Gastroesophageal sphincter (tissue), 4 donors: ENCODE data around the gene EED. TPM values are rescaled to one million over a fixed set of nuclear protein-coding genes. Genes with fewer than 3 reads are reported as not detected.
"Not testable (repeated sequence)": the region's sequence is repeated elsewhere in the genome, so short reads cannot be mapped to it uniquely, and the experiment has no call there.

ENCODE experiments used
- ATAC-seq: fragments of 150-250 bp; one replicate; pipeline ENCODE4 v1.9.1; 2016; ENCODE audit warnings: mild to moderate bottlenecking, moderate library complexity
- H3K27ac ChIP-seq, 4 donors: fragments of 200-600 bp; sonication (generic) in 3 of 4; 1 replicate in 3 of 4; 2 replicates in 1 of 4; pipeline ENCODE4 v1.5.1; 2016 to 2019
- H3K27me3 ChIP-seq: fragments of 200-600 bp; sonication (generic); one replicate; pipeline ENCODE4 v1.5.1; 2019
- H3K36me3 ChIP-seq, 2 donors: fragments of 200-600 bp; sonication (generic); one replicate each; pipeline ENCODE4 v1.5.1; 2019; ENCODE audit warnings: control low read depth in 1 of 2
- H3K4me1 ChIP-seq, 3 donors: fragments of 200-600 bp; sonication (generic); 1 replicate in 2 of 3; 2 replicates in 1 of 3; pipeline ENCODE4 v1.5.1; 2016 to 2019; ENCODE audit warnings: control low read depth in 2 of 3
- H3K4me3 ChIP-seq, 2 donors: fragments of 200-600 bp; sonication (generic); one replicate each; pipeline ENCODE4 v1.5.1; 2019; ENCODE audit warnings: mild to moderate bottlenecking in 1 of 2, moderate library complexity in 1 of 2
- H3K9me3 ChIP-seq, 3 donors: fragments of 200-600 bp; sonication (generic); one replicate each; pipeline ENCODE4 v1.5.1; 2017 to 2019; ENCODE audit warnings: control low read depth in 2 of 3
- EP300 ChIP-seq: sonication (generic); formaldehyde crosslinking; IDR thresholded peaks from one replicate; pipeline ENCODE4 v1.6.1; 2017; ENCODE audit warnings: antibody characterized with exemption, mild to moderate bottlenecking
- POLR2A ChIP-seq, 2 donors: fragments of 450-650 bp; IDR thresholded peaks; one replicate each; pipeline ENCODE4 v1.6.1; 2017; ENCODE audit warnings: antibody characterized with exemption in 2 of 2, mild to moderate bottlenecking in 2 of 2, moderate library complexity in 1 of 2
- POLR2AphosphoS5 ChIP-seq: sonication (generic); formaldehyde crosslinking; IDR thresholded peaks from one replicate; pipeline ENCODE4 v1.6.1; 2017; ENCODE audit warnings: antibody characterized with exemption
- whole genome bisulfite sequencing, 2 donors: methylation state at CpG; one replicate each; pipeline ENCODE4 v1.1.5; 2018; ENCODE audit warnings: low coverage in 1 of 2; 5-methylcytosine and 5-hydroxymethylcytosine counted together
- total RNA-seq, 4 donors: library from RNA; depleted of rRNA; stranded (reverse); fragments of >200 nt; gene quantifications; one replicate each; pipeline ENCODE4 v1.1.0, GENCODE V29; 2016
- TF ChIP-seq, protein P1 (sequence below), 4 experiments: fragments of 200-600 bp in 2 of 4; fragments of 450-650 bp in 2 of 4; sonication (generic) in 1 of 4; IDR thresholded peaks; one replicate each; pipeline ENCODE4 v1.5.1; 2017 to 2019; ENCODE audit warnings: antibody characterized with exemption in 4 of 4, mild to moderate bottlenecking in 2 of 4, moderate library complexity in 2 of 4

The EED gene
- total RNA-seq, 4 donors from 2014 or later, result 11.7 to 27.1 (median 16.6) TPM

DNA sequence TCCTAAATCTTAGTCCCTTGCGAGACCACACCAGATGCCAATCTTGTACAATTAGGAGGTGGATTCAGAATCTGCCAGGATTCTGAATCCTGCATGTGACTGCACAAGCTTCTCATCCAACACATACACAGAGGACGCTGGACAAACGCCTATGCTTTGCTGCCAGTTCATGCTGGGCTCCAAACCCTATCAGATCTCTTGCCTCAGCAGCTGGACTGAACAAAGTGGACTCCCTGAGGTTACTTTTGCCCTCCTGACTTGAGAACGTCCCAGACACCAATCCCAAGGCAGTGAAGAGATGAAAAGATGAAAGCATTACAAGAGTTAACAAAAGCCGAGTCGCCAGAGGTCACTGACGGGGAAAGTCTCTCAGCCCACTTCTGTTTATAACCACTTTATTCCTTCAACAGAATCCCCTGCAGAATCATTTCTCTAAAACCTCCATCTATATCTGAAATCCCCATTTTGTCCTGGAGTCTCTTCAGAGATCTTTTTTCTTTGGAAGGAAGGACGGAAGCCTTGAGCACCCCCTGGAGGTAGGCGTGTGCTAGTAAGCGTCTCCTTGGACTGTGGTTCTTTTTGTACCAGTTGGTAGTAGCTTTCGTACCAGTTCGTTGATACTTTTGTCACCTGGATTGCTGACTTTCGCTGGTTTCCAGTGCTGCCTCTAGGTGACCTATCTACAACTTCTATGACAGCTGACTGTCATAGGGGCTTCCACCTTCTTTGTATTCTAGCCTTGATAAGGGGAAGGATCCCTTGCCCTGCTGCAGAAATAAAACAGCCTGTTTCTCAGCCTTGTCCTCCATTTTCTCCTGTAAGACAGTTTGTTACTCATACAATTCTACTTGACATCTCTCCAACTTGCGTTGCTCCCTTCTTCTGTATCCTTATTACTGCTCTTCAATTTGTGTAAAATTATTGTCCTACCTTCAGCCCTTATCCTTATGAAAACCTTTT is 26.1 kb upstream of the EED start:
- H3K4me3 ChIP-seq, result peak overlapping the region; percentile 33 to 34

DNA sequence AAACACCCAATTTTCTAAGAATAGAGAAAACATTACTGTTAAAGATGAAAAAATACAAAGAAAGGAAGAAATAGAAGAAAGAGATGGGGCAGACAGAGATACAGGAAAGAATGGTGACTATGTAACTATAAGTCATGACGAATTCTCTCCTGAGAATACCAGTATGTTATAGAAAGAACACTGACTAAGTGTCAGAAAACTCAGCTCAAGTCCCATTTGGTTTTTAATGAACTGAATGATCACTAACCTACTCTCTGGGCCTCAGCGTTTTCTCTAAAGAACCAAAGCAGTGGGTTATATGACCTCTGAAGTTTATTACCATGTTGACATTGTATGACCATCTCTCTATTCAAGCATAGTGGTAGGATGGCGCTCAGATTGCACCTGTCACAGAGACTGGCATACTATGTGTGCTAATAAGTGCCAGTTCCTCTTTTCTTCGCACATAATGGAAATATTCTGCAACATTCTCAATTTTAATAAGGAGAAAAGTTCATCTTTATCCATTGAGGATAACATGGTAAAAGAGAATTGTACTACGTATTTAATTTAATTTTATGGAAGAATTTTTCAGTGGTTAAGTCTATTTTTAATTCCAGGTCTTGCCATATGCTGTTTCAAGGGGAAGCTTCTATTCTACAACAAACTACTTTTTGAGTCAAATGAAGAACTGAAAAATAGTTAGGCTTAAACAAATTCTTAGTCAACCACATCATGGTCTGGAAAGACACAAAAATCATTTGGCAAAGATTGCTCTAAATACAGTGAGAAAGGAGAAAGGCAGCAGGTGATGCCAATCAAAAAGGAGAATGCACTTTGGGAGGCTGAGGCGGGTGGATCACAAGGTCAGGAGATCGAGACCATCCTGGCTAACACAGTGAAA is 25.0 kb upstream of the EED start:
- WGBS, 2 donors, result 89 to 90% methylated on average over 7 of the region's 7 CpGs
- Histone ChIP-seq H3K27ac (no peak overlapping the region), H3K9me3 (no peaks in the 10 kb centered on the region), H3K27me3 (no peaks in the 10 kb centered on the region), H3K4me1 (peaks cover 0 to 13% (median 2%) of the 10 kb centered on the region in 3 donors), H3K4me3 (no peak overlapping the region), H3K36me3 (no peaks in the 10 kb centered on the region)
- no peak for ATAC-seq
- TF ChIP-seq POLR2AphosphoS5 (no peak), EP300 (no peak), POLR2A (IDR thresholded peaks at IDR 0.05) (no peak)
- TF ChIP-seq, protein P1, sequence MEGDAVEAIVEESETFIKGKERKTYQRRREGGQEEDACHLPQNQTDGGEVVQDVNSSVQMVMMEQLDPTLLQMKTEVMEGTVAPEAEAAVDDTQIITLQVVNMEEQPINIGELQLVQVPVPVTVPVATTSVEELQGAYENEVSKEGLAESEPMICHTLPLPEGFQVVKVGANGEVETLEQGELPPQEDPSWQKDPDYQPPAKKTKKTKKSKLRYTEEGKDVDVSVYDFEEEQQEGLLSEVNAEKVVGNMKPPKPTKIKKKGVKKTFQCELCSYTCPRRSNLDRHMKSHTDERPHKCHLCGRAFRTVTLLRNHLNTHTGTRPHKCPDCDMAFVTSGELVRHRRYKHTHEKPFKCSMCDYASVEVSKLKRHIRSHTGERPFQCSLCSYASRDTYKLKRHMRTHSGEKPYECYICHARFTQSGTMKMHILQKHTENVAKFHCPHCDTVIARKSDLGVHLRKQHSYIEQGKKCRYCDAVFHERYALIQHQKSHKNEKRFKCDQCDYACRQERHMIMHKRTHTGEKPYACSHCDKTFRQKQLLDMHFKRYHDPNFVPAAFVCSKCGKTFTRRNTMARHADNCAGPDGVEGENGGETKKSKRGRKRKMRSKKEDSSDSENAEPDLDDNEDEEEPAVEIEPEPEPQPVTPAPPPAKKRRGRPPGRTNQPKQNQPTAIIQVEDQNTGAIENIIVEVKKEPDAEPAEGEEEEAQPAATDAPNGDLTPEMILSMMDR (IDR thresholded peaks at IDR 0.05), result no peak

More for the DNA sequence above, 26.1 kb upstream of the EED start:
- H3K27me3 ChIP-seq, result no peaks in the 10 kb centered on the region
- H3K27ac ChIP-seq, result no peak overlapping the region
- peak; percentile 89 for ATAC-seq
- TF ChIP-seq EP300, result no peak
- peak; percentile 17 for TF ChIP-seq POLR2AphosphoS5
- TF ChIP-seq, protein P1 (IDR thresholded peaks at IDR 0.05), result peak; percentile 86 to 92 (median 90)
- no peaks in the 10 kb centered on the region for H3K36me3 ChIP-seq
- 15 to 40% methylated on average over 3 to 13 of the region's 14 CpGs for WGBS, 2 donors
- peaks cover 0 to 13% (median 2%) of the 10 kb centered on the region in 3 donors for H3K4me1 ChIP-seq
- no peaks in the 10 kb centered on the region for H3K9me3 ChIP-seq

DNA sequence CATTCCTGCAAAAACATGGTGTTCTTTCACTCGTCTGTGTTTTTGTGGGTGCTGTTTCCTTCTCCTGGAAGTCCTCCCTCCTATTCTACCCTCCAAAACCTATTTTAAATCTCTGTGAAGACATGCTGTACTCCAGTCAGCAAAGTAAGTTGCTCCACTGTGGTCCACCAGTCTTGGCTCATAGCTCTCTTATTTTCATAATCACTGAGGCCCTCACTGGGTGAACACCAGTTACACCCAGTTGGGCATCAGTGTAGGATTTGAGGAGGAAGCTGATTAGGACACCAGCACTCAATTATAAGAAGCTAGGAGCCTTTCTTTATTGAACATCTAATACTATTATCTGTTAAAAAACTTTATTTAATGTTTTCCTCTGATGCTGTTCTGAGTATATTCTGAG is 23.9 kb upstream of the EED start:
- no peaks in the 10 kb centered on the region for H3K9me3 ChIP-seq
- no peaks in the 10 kb centered on the region for H3K36me3 ChIP-seq
- no peak for ATAC-seq
- WGBS, 2 donors, result 76% methylated on average over 1 of the region's 1 CpG; no CpG with 5 or more reads in 1 of the 2 donors
- TF ChIP-seq POLR2A (IDR thresholded peaks at IDR 0.05), result no peak
- TF ChIP-seq EP300, result no peak
- TF ChIP-seq, protein P1 (IDR thresholded peaks at IDR 0.05), result no peak
- TF ChIP-seq POLR2AphosphoS5, result no peak
- peaks cover 0 to 13% (median 2%) of the 10 kb centered on the region in 3 donors for H3K4me1 ChIP-seq
- H3K4me3 ChIP-seq, result no peak overlapping the region
- H3K27me3 ChIP-seq, result no peaks in the 10 kb centered on the region
- no peak overlapping the region for H3K27ac ChIP-seq

DNA sequence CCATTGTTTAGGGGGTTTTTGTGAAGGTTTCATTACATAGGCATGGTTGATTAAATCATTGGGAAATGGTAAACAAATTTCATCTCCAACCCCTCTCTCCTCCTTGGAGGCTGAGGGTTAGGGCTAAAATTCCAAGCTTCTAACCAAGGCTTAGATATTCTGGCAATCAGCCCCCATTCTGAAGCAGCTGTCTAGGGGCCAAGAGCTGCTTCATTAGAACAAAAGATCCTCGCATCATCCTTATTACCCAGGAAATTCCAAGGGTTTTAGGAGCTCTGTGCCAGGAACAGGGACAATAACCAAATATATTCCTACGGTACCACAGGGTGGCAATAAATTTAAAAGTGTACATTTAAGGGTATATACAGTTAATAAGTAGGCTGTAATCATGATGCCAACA is 22.5 kb upstream of the EED start:
- Histone ChIP-seq H3K4me1 (peaks cover 0 to 13% (median 2%) of the 10 kb centered on the region in 3 donors), H3K27me3 (no peaks in the 10 kb centered on the region), H3K9me3 (no peaks in the 10 kb centered on the region), H3K27ac (no peak overlapping the region), H3K4me3 (no peak overlapping the region), H3K36me3 (no peaks in the 10 kb centered on the region)
- ATAC-seq, result no peak
- TF ChIP-seq, protein P1 (IDR thresholded peaks at IDR 0.05), result no peak
- 48 to 53% methylated on average over 2 of the region's 2 CpGs for WGBS, 2 donors

DNA sequence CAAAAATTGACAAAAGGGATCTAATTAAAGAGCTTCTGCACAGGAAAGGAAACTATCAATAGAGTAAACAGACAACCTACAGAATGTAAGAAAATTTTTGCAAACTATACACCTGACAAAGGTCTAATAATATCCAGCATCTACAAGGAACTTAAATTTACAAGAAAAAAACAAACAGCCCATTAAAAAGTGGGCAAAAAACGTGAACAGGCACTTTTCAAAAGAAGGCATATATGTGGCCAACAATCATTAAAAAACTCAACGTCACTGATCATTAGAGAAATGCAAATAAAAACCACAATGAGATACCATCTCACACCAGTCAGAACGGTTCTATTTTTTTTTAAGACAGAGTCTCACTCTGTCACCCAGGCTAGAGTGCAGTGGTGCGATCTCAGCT is 20.0 kb upstream of the EED start:
- ATAC-seq, H3K27me3 ChIP-seq, H3K27ac ChIP-seq, H3K9me3 ChIP-seq, H3K4me1 ChIP-seq, H3K4me3 ChIP-seq, H3K36me3 ChIP-seq: not testable (repeated sequence)
- WGBS, 2 donors, result 53 to 68% methylated on average over 4 of the region's 4 CpGs

DNA sequence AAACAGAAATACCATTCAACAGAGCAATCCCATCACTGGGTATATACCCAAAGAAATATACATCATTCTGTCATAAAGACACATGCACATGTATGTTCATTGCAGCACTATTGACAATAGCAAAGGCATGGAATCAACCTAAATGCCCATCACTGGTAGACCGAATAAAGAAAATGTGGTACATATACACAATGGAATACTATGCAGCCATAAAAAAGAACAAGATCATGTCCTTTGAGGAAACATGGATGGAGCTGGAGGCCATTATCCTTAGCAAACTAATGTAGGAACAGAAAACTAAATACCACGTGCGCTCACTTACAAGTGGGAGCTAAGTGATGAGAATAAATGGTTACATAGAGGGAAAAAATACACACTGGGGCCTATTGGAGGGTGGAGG is 19.2 kb upstream of the EED start:
- not testable (repeated sequence) for H3K9me3 ChIP-seq, ATAC-seq, H3K27ac ChIP-seq, H3K36me3 ChIP-seq, H3K4me1 ChIP-seq, H3K27me3 ChIP-seq, H3K4me3 ChIP-seq
- 93 to 100% methylated on average over 3 of the region's 3 CpGs for WGBS, 2 donors
